HG03280 (cell line): ENCODE results near the gene SUN2.

Experiments
- ATAC-seq: cut with Tn5 transposase; IDR thresholded peaks from one replicate; pipeline ENCODE4 v1.9.1; 2021; ENCODE audit warnings: mild to moderate bottlenecking, moderate library complexity; ENCODE audit not compliant: unreplicated experiment

Gene SUN2

GRCh38 chr22:38777087-38777671 lies 21.4 kb upstream of the SUN2 start:
- no peak for ATAC-seq

DNA sequence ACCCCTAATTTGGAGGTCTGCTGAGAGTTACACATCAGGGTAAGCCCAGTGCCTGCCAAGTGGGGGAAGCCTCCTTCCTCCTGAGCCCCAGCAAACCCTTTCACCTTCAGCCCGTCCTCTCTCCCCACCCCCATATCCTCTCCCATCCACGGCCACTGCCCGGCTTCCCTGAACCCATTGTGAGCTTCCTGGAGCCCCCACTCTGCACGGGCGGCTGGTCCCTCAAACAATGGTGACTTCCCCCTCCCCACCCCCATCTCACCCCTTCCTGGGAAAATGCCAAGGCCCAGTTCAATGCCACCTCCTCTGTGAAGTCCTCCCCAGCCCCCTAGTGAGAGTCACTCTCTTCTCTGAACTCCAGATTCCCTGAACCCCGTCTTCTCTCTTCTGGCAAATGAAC lies 20.3 kb upstream of the SUN2 start:
- no peak for ATAC-seq

- no peak for ATAC-seq
Measured at GRCh38 chr22:38775656-38776055, 19.9 kb upstream of the SUN2 start.

DNA sequence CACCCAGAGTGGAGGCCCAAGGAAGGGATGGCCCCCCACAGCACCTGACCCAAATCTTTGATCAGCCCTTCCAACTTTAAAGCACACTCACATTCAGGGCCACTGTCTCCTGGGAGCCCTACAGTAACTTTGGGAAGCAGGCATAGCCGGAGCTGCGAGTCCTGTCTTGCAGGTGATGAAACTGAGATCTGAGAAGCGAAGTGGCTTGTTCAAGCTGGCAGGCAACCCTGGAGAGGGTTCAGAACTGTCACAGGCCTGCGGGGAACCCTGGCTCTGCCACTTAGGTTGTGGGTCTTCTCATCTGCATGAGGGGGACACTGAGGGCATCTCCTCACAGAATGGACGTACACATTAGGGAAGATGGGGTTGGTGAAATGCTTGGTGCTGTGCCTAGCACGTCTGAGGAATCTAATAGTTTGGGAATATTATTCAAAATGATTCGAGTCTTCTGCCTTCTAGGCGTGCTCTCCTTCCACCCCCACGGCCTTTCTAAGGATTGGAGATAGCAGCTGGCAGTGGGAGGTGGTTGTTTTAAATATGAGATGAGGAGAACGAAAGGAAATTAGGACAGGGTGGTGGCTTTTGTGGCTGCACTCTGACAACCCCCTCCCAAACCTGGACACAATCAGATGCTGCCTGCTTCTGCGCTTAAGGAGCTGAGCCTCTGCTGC lies 18.8 kb upstream of the SUN2 start:
- no peak for ATAC-seq

DNA sequence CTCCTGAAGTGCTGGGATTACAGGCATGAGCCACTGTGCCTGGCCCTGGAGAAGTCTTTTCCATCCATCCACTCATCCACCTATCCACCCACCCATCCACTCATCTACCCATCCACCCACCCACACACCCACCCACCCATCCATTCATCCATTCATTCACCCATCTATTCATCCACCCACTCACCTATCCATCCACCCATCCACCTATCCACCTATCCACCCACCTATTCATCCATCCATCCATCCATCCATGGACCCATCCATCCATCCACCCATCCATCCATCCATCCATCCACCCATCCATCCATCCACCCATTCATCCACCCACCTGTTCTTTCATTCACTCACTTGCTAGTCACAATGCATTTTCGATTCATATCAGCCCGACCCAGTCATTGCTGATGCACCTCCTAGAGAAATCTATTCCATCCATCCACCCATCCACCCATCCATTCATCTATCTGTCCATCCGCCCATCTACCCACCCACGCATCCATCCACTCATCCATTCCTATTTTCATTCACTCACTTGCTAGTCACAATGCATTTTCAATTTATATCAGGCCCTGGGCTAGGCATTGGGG lies 17.7 kb upstream of the SUN2 start:
- no peak for ATAC-seq

DNA sequence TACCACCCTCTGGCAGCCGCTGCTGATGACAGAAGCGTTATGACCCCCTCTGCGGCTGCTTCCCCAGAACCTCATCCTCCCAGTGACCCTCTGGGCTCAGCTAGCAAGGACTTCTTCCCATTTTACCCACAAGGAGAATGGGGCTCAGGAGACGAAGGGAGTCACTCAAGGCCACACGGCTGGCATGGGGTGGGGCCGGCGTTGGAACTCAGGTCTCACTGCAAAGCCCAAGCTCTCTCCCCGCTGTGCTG lies 16.8 kb upstream of the SUN2 start:
- no peak for ATAC-seq

DNA sequence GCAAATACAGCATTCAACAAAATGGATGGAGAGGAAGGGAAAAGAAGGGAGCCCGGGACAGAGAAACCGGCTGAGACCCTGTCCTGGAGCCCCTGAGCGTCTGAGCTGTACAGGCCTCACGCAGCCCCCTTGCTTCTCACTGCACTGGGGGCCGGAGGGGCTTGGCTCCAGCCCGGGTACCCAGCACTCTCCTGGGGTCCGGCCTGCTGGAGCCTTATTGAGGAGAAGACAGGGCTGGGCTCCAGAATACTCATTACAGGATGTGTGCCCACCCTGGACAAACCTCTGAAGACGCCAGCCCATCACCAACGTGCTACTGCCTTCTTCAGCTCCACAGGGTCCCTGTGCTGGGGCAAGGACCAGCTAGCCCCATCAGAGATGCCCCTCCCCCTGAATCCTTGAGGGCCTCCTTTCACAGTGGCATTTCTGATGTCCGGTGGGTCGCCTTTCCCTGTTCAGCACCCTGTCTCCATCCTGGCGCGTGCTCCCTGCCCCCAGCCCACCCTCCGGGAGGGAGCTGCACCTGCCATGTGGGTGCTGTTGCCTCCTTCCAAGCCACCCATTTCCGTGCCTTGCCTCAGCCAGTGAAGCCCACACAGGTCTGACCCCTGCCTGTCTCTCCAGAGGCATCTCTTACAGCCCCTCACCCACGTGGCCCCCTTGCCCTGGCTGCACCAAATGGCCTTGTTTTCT lies 14.6 kb upstream of the SUN2 start:
- no peak for ATAC-seq

DNA sequence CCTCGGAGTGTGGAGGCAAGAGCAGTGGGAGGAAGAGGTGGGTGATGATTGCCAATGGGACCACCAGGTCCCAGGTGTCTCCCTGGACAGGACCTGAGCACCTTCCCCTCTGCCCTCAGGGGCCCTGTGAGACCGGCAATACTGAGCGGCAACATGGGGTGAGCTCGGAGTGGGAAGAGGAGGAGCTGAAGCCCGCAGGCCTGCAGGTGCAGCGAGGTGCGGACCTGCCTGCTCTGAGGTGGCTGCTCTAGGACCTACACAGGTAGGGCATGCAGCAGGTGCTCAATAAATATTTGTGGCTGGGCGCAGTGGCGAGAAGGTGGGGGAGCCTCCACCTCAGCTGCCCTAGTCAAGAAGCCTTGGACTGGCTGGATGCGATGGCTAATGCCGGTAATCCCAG lies 12.2 kb upstream of the SUN2 start:
- ATAC-seq = no peak

DNA sequence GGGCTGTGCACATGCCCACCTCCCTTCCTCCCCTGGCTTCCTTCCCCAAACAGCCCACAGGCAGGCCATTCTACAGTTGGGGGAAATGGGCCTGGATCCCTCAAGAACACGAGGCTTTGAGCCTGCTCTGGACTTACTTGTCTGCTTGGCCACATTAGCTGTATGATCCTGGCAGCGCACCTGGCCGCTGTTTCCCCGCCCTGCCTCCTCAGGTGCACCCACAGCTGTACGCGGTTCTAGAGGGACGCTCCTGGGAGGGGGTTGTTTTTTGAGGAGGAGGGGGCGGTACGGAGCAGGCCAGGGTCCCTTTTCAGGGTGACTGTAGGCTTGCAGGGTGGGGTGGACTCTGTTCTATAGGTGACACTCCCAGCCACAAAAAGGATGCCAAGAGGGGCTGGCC lies 11.5 kb upstream of the SUN2 start:
- ATAC-seq = no peak

- no peak for ATAC-seq
Measured at GRCh38 chr22:38766076-38766777, 10.4 kb upstream of the SUN2 start.

DNA sequence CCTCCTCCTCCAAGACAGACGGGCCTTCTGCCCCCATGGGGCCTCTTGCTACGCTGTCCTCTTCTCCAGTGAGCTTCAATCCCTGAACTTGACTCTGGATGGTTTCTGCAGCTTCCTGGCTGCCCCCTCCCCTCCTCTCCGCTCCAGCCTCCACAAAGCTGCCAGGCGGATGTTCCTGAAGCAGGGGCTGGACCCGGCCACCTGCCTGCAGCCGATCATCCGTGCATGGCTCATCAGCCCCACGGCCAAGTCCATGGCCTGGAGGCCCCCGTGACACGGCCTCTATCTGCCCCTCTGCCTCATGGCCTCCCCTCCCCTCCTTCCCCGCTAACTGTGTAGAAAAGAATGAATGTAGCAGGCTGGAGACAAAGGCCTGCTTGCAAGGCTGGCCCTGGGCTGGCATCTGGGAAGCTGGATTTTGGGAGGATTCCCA lies 6.8 kb upstream of the SUN2 start:
- no peak for ATAC-seq

- no peak for ATAC-seq
Measured at GRCh38 chr22:38761202-38762162, 5.7 kb upstream of the SUN2 start.

DNA sequence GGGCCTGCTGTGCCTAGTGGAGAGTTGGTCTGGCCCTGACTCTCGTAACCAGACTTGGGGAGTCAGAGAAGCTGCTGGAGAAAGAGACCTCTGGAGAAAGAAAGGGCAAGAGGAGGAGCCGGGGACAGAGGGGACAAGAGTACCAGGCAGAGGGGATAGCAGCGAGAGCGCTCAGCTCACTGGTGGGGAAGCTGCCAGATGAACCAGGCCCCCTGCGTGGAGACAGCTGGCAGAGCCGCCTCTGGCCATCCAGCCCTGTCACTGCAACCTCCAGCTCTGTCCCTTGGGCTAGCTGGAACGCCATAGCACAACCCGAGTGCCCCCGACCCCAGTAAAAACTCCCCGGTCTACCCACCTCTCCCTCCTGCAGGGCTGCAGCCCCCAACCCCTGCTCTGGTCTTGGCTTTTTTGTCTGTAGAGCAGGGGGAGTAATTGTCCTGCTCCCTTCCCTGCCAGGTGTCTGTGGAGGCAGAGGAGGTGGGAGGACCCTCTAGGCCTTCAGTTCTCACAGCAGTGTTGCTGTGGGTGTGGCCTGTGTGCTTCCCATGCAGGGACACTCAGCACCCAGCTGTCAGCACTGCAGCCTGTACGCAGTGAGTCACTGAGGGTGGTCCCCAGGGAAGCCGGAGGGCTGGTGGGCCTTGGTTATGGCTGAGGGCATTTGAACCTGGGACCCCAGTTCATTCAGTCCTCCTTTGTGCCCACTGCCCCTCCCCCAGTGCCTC lies 4.8 kb upstream of the SUN2 start:
- no peak for ATAC-seq

DNA sequence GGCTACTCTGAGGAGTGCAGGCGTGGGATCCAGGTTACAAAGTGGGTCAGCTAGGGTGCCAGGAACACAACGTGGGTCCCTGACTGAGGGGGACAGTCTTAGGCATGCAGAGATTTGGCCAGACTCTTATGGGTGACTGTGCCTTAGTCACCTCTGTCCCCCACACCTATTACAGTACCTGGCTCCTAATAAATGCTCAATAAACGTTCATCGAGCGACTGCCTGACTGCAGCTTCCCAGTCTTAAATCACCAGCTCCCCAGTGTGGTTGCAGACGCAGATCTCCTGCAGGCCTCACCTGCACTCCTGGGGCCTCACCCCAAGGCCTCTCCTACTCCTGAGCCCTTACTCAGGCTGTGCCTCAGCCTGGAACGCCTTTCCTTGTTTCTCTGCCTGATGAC lies 3.2 kb upstream of the SUN2 start:
- ATAC-seq = no peak

DNA sequence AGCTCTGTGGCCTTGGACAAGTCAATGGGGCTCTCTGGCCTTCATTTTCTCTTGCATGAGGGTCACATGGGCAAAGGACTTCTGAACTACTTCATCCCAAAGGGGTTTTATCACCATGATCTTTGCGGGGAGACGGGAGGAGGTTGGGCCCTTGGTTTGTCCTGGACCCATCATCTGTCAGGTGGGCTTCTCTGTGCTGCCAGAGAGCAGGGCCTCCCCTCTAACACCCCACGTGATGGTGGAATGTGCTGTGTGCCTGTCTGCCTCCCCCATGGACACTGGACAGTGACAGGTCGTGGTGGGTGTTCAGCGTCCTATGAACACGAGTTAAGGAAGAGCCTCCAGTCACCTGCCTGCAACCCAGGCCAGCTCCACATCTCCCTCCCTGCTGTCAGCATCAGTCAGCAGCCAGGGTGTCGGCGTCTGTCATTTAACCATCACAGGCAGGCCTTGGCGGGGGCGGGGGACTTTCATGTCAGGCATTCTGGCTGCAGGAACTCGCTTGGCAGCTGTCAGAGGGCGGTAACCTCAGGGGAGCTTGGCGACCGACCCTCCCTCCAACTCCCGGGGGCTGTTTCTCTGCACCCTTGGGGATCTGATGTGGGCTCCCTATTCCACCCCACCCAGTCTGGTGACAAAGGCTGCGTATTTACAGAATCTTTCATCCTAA lies 2.6 kb upstream of the SUN2 start:
- no peak for ATAC-seq

DNA sequence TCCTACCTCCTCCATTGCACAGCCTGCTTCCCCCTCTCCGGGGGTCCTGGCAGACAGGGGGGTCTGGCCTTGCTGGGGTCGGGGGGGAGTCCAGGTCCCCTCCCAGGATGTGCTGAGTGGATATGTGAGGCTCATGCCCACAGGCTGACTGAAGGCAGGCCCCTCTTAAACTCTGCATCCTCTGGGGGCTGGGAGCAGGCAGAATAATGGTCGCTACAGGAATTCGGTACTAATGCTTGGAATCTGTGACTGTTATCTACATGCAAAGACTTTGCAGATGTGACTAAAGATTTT lies 1.6 kb upstream of the SUN2 start:
- no peak for ATAC-seq

DNA sequence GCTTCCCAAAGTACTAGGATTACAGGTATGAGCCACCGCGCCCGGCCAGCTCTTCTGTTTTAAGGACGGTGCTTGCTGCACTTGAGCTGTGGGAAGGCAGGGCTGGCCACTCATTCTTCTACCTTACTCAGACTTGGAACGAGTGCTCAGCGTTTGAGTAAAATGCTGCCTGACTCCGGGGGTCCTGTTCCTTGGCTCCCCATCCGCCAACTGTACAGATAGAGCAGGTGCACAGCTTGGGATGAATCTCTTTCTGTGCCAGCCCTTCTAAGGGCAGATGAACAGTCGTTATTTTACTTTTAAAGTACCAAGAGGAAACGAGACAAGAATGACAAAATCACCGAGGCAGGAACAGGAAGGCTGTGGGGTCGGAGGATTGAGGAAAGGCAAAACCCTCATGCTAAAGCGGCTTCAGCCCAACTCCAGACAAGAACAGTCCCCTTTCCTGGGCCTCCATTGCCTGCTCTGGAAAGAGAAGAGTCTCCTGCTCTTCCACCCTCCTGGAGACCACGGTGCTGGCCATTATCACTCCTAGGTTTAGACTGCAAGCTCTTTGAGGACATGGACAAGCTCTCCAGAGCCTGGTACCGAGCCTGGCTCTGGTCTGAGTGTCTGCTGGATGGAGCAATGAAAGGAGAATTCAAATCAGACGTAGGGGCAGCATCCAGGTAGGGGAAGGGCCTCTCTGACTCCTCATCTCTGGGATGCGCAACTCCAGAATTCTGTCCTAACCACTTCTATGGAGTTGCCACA lies 1.1 kb upstream of the SUN2 start:
- ATAC-seq = no peak

DNA sequence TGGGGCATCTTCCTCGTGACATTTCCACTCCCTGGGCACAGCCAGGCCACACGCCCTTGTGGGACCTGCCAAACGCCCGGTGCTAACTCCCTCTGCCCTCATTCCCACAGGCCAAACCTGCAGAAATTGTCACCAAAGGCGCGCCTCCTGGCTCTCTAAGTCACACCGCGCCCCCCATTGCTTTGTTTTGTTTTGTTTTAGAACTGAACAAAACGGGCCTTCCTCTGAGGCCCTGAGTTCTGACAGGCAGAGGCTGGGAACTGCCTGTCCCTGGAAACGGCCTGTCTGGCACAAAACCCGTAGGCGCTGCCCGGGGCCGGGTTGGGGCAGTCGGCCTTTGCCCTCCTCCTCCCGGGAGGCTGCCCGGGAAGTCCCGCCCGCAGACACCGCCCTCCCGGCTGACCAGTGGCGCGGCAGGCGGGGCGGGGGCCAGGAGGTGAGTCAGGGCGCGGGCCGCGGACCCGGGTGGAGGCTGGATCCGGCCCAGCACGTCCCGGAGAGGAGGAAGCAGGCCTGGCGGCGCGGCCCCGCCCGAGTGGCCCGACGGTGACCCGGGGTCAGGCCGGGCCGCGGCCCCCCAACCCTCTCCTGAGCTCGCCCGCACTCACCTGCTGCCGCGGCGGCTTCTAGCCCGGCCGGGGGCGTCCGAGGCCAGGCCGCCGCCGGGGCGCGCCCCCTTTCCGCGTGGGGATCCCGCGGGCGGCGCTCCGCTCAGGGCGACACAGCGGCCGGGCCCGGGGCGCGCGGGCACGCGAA lies 465 bp downstream of the SUN2 start:
- ATAC-seq = peak; percentile 20
